HCT116 (cell line): Measurements from ENCODE around the gene ZNF800. TPM values are rescaled to one million over a fixed set of nuclear protein-coding genes. Genes with fewer than 3 reads are reported as not detected.

Source experiments
- ATAC-seq: fragments of 200-7000 bp; cut with Tn5 transposase; 2 replicates; pipeline ENCODE4 v1.9.1; 2020; ENCODE audit warnings: mild to moderate bottlenecking, moderate library complexity
- BruUV-seq: library from RNA; stranded (reverse); fragments of 400-500 nt; replicated peaks from 2 replicates; lab custom pipeline; 2021; lab: Mats Ljungman, UMichigan
- CTCF ChIA-PET: fragments of 300-600 bp; sonication (Branson Sonifier 250); formaldehyde crosslinking; loops from one replicate; lab custom pipeline; 2021; ENCODE audit warnings: antibody characterized with exemption; lab: Charles Lee
- POLR2A ChIA-PET: fragments of 300-600, 350-600 bp; sonication (Branson Sonifier 250); formaldehyde crosslinking; loops from one replicate; lab custom pipeline; 2021; ENCODE audit warnings: antibody characterized with exemption; lab: Charles Lee
- RAD21 ChIA-PET, 2 experiments: fragments of 300-600 bp; sonication (Branson Sonifier 250); formaldehyde crosslinking; loops; one replicate each; lab custom pipeline; 2023; ENCODE audit warnings: low total read pairs in 2 of 2; ENCODE audit not compliant: uncharacterized antibody in 2 of 2, unreplicated experiment in 2 of 2, low non-redundant PET in 1 of 2; lab: Charles Lee
- DNase-seq: peaks from one replicate; pipeline ENCODE4 v3.0.0-alpha.2; 2010; ENCODE audit warnings: low read depth, low spot score
- H2AFZ ChIP-seq: fragments of 200-600 bp; shearing (Covaris generic), sonication (generic); 2 replicates; pipeline ENCODE4 v1.6.1; 2017; ENCODE audit warnings: low read depth, mixed run types, mixed read lengths, antibody characterized with exemption, low read length; ENCODE audit not compliant: poor library complexity, severe bottlenecking
- H3K27ac ChIP-seq: 2 replicates; pipeline ENCODE4 v1.5.1; 2012; ENCODE audit warnings: low read depth, low read length
- H3K27me3 ChIP-seq: fragments of 200-600 bp; sonication (generic); 2 replicates; pipeline ENCODE4 v1.6.1; 2016; ENCODE audit warnings: mixed run types, low read length, mixed read lengths; ENCODE audit not compliant: insufficient read depth
- H3K36me3 ChIP-seq, 2 experiments: fragments of 200-500 bp in 1 of 2; fragments of 200-600 bp in 1 of 2; sonication (Bioruptor generic) in 1 of 2; sonication (generic) in 1 of 2; 2 replicates each; pipeline versions ENCODE4 v1.5.1 to v1.6.1; 2014 to 2016; ENCODE audit warnings: low read length in 2 of 2, inconsistent platforms in 1 of 2, mixed read lengths in 1 of 2, mixed run types in 1 of 2; ENCODE audit not compliant: insufficient read depth in 2 of 2, control insufficient read depth in 1 of 2
- H3K4me1 ChIP-seq, 2 experiments: fragments of 200-600 bp in 1 of 2; sonication (generic) in 1 of 2; 2 replicates each; pipeline versions ENCODE4 v1.5.1 to v1.6.1; 2012 to 2017; ENCODE audit warnings: low read length in 2 of 2, inconsistent platforms in 1 of 2, mild to moderate bottlenecking in 1 of 2, mixed read lengths in 1 of 2, mixed run types in 1 of 2, moderate library complexity in 1 of 2; ENCODE audit not compliant: insufficient read depth in 2 of 2, control insufficient read depth in 1 of 2
- H3K4me2 ChIP-seq: fragments of 200-600 bp; sonication (generic); 2 replicates; pipeline ENCODE4 v1.6.1; 2017; ENCODE audit warnings: mixed run types, low read length, mixed read lengths
- H3K4me3 ChIP-seq, 2 experiments: fragments of 200-600 bp in 1 of 2; sonication (generic) in 1 of 2; replicated peaks in 1 of 2; 2 replicates each; pipeline ENCODE4 v1.5.1; 2011 to 2016; ENCODE audit warnings: low read length in 2 of 2, control low read depth in 1 of 2, low read depth in 1 of 2, mild to moderate bottlenecking in 1 of 2, mixed read lengths in 1 of 2, mixed run types in 1 of 2
- H3K79me2 ChIP-seq: fragments of 200-600 bp; sonication (generic); 2 replicates; pipeline ENCODE4 v1.6.1; 2017; ENCODE audit warnings: mild to moderate bottlenecking, mixed run types, low read length, moderate library complexity, mixed read lengths; ENCODE audit not compliant: insufficient read depth
- H3K9ac ChIP-seq: fragments of 200-600 bp; sonication (generic); 2 replicates; pipeline ENCODE4 v1.6.1; 2016; ENCODE audit warnings: low read length, mixed read lengths
- H3K9me2 ChIP-seq: fragments of 200-600 bp; sonication (generic), shearing (Covaris generic); 2 replicates; pipeline ENCODE4 v1.6.1; 2017; ENCODE audit warnings: mixed run types, mild to moderate bottlenecking, moderate library complexity; ENCODE audit not compliant: insufficient read depth
- H3K9me3 ChIP-seq, 2 experiments: fragments of 200-500 bp in 1 of 2; fragments of 200-600 bp in 1 of 2; sonication (Bioruptor generic) in 1 of 2; sonication (generic) in 1 of 2; 2 replicates each; pipeline ENCODE4 v1.6.1; 2014 to 2017; ENCODE audit warnings: low read length in 2 of 2, mixed read lengths in 2 of 2, inconsistent platforms in 1 of 2, low read depth in 1 of 2, mild to moderate bottlenecking in 1 of 2, mixed run types in 1 of 2, moderate library complexity in 1 of 2; ENCODE audit not compliant: control insufficient read depth in 1 of 2, insufficient read depth in 1 of 2
- H4K20me1 ChIP-seq: fragments of 200-600 bp; sonication (generic), shearing (Covaris generic); 2 replicates; pipeline ENCODE4 v1.6.1; 2017; ENCODE audit warnings: mixed run types, mild to moderate bottlenecking, moderate library complexity; ENCODE audit not compliant: insufficient read depth
- CEBPB ChIP-seq: IDR thresholded peaks from 2 replicates; pipeline ENCODE4 v1.6.1; 2012; ENCODE audit warnings: low read depth
- CTCF ChIP-seq, 3 experiments: fragments of 200-600 bp in 1 of 3; sonication (generic) in 1 of 3; IDR thresholded peaks in 2 of 3; conservative IDR thresholded peaks in 1 of 3; 2 replicates each; pipeline ENCODE4 v1.5.1; 2012 to 2017; ENCODE audit warnings: low read depth in 2 of 3, low read length in 2 of 3, antibody characterized with exemption in 1 of 3, borderline replicate concordance in 1 of 3, control low read depth in 1 of 3, mild to moderate bottlenecking in 1 of 3, mixed read lengths in 1 of 3, mixed run types in 1 of 3, moderate library complexity in 1 of 3; ENCODE audit not compliant: insufficient read depth in 1 of 3
- EGR1 ChIP-seq: IDR thresholded peaks from 2 replicates; pipeline ENCODE4 v1.6.1; 2012; ENCODE audit warnings: low read depth
- ELF1 ChIP-seq: IDR thresholded peaks from 2 replicates; pipeline ENCODE4 v1.6.1; 2012; ENCODE audit warnings: low read depth, borderline replicate concordance
- EZH2 ChIP-seq: fragments of 200-600 bp; sonication (generic); IDR thresholded peaks from 2 replicates; pipeline ENCODE4 v1.6.1; 2017; ENCODE audit warnings: antibody characterized with exemption, mixed run types
- FOSL1 ChIP-seq: IDR thresholded peaks from 2 replicates; pipeline ENCODE4 v1.6.1; 2012; ENCODE audit warnings: low read depth
- JUND ChIP-seq: IDR thresholded peaks from 2 replicates; pipeline ENCODE4 v1.6.1; 2012
- MAX ChIP-seq: IDR thresholded peaks from 2 replicates; pipeline ENCODE4 v1.6.1; 2012
- SRF ChIP-seq: IDR thresholded peaks from 2 replicates; pipeline ENCODE4 v1.6.1; 2012; ENCODE audit warnings: low read depth
- intact Hi-C: fragments of 100-400 bp; cut with micrococcal nuclease; formaldehyde crosslinking; loops from 2 replicates; pipeline ENCODE4 v1.10.0; 2022
- total RNA-seq: library from RNA; stranded (reverse); gene quantifications from one replicate; pipeline ENCODE4 v1.2.1, GENCODE V29; 2021; ENCODE audit not compliant: unreplicated experiment
- TF ChIP-seq, protein P1 (sequence below): IDR thresholded peaks from 2 replicates; pipeline ENCODE4 v1.6.1; 2012; ENCODE audit warnings: low read depth

The ZNF800 gene
- total RNA-seq, 1 experiment from 2014 or later: 30.9 TPM

GRCh38 chr7:127348247-127348631 is 44.3 kb downstream of the ZNF800 start:
- DNase-seq: no peak
- no peak overlapping the region for H3K4me2 ChIP-seq
- no peaks in the 10 kb centered on the region for H3K9me2 ChIP-seq
- no peak overlapping the region for H3K27ac ChIP-seq
- H2AFZ ChIP-seq: no peak overlapping the region
- ChIA-PET CTCF (no interaction called here), RAD21 (no interaction called here), POLR2A (no interaction called here)
- no peak for TF ChIP-seq EGR1
- H3K27me3 ChIP-seq: no peaks in the 10 kb centered on the region
- intact Hi-C loops: loop anchor here (10.0 kb wide), 1 partner anchor 63 kb away; no protein-coding TSS in a partner anchor
- no peak overlapping the region for H3K4me3 ChIP-seq
- H3K9me3 ChIP-seq: no peaks in the 10 kb centered on the region
- H3K4me1 ChIP-seq: no peaks in the 10 kb centered on the region
- H4K20me1 ChIP-seq: no peaks in the 10 kb centered on the region
- H3K36me3 ChIP-seq: no peaks in the 10 kb centered on the region
- no peak for ATAC-seq
- no TSS peak for BruUV-seq
- H3K79me2 ChIP-seq: no peaks in the 10 kb centered on the region
- no peak overlapping the region for H3K9ac ChIP-seq

GRCh38 chr7:127347567-127348246 is 44.8 kb downstream of the ZNF800 start:
- ChIA-PET POLR2A (no interaction called here), RAD21 (no interaction called here), CTCF (no interaction called here)
- ATAC-seq (no peak), DNase-seq (no peak)
- no peak for TF ChIP-seq EZH2
- no peak for TF ChIP-seq SRF
- TF ChIP-seq EGR1: no peak
- TF ChIP-seq CEBPB: no peak
- TF ChIP-seq JUND: no peak
- no peak for TF ChIP-seq MAX
- TF ChIP-seq, protein P1, sequence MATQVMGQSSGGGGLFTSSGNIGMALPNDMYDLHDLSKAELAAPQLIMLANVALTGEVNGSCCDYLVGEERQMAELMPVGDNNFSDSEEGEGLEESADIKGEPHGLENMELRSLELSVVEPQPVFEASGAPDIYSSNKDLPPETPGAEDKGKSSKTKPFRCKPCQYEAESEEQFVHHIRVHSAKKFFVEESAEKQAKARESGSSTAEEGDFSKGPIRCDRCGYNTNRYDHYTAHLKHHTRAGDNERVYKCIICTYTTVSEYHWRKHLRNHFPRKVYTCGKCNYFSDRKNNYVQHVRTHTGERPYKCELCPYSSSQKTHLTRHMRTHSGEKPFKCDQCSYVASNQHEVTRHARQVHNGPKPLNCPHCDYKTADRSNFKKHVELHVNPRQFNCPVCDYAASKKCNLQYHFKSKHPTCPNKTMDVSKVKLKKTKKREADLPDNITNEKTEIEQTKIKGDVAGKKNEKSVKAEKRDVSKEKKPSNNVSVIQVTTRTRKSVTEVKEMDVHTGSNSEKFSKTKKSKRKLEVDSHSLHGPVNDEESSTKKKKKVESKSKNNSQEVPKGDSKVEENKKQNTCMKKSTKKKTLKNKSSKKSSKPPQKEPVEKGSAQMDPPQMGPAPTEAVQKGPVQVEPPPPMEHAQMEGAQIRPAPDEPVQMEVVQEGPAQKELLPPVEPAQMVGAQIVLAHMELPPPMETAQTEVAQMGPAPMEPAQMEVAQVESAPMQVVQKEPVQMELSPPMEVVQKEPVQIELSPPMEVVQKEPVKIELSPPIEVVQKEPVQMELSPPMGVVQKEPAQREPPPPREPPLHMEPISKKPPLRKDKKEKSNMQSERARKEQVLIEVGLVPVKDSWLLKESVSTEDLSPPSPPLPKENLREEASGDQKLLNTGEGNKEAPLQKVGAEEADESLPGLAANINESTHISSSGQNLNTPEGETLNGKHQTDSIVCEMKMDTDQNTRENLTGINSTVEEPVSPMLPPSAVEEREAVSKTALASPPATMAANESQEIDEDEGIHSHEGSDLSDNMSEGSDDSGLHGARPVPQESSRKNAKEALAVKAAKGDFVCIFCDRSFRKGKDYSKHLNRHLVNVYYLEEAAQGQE: no peak
- no peak for TF ChIP-seq ELF1
- TF ChIP-seq FOSL1: no peak
- no peak for TF ChIP-seq CTCF (IDR thresholded peaks at IDR 0.05 in 2 of 3, conservative IDR thresholded peaks at IDR 0.05 in 1 of 3; ENCODE audit: borderline replicate concordance in 1 of 3, insufficient read depth in 1 of 3, low read depth in 2 of 3, low read length in 2 of 3)
- no peaks in the 10 kb centered on the region for H3K36me3 ChIP-seq
- H3K4me3 ChIP-seq: no peak overlapping the region
- H3K27me3 ChIP-seq: no peaks in the 10 kb centered on the region
- H3K9ac ChIP-seq: no peak overlapping the region
- H3K4me1 ChIP-seq: no peaks in the 10 kb centered on the region
- H3K9me3 ChIP-seq: no peaks in the 10 kb centered on the region
- no peak overlapping the region for H3K4me2 ChIP-seq
- H3K9me2 ChIP-seq: no peaks in the 10 kb centered on the region
- BruUV-seq: no TSS peak
- H2AFZ ChIP-seq: no peak overlapping the region
- no peaks in the 10 kb centered on the region for H3K79me2 ChIP-seq
- H3K27ac ChIP-seq: no peak overlapping the region
- intact Hi-C loops: loop anchor here (10.0 kb wide), 1 partner anchor 63 kb away; no protein-coding TSS in a partner anchor
- H4K20me1 ChIP-seq: no peaks in the 10 kb centered on the region
